GM19324 (cell line): ENCODE results near the gene UBE2Z.
A peak's percentile ranks its signal among the peaks of the same experiment; 100 is the strongest.
"Not testable (repeated sequence)": the region's sequence is repeated elsewhere in the genome, so short reads cannot be mapped to it uniquely, and the experiment has no call there.

ENCODE experiments used
- ATAC-seq: cut with Tn5 transposase; IDR thresholded peaks from one replicate; pipeline ENCODE4 v1.9.1; 2021; ENCODE audit warnings: mild to moderate bottlenecking, moderate library complexity; ENCODE audit not compliant: unreplicated experiment, low FRiP score

The UBE2Z gene

GRCh38 chr17:48901241-48901640 lies 7.0 kb upstream of the UBE2Z start:
- ATAC-seq, result no peak

- ATAC-seq, result no peak
Observed at GRCh38 chr17:48903401-48903800, 4.8 kb upstream of the UBE2Z start.

GRCh38 chr17:48904428-48904827 lies 3.8 kb upstream of the UBE2Z start:
- ATAC-seq, result no peak

GRCh38 chr17:48905987-48906515 lies 2.2 kb upstream of the UBE2Z start:
- no peak for ATAC-seq

GRCh38 chr17:48907713-48908046 lies 527 bp upstream of the UBE2Z start:
- ATAC-seq, result no peak

GRCh38 chr17:48908853-48909394 lies 717 bp downstream of the UBE2Z start:
- peak; percentile 40 for ATAC-seq

- ATAC-seq, result no peak
Observed at GRCh38 chr17:48909783-48910182, 1.6 kb downstream of the UBE2Z start.

- no peak for ATAC-seq
Observed at GRCh38 chr17:48910370-48910769, 2.2 kb downstream of the UBE2Z start.

GRCh38 chr17:48912476-48912875 lies 4.3 kb downstream of the UBE2Z start:
- no peak for ATAC-seq

- ATAC-seq, result no peak
Observed at GRCh38 chr17:48915459-48916282, 7.5 kb downstream of the UBE2Z start.

- ATAC-seq, result no peak
Observed at GRCh38 chr17:48925251-48925990, 17.2 kb downstream of the UBE2Z start.

GRCh38 chr17:48925991-48926342 lies 17.8 kb downstream of the UBE2Z start:
- ATAC-seq, result no peak

- ATAC-seq, result no peak
Observed at GRCh38 chr17:48927978-48928745, 20.0 kb downstream of the UBE2Z start.

- no peak for ATAC-seq
Observed at GRCh38 chr17:48928876-48929811, 20.9 kb downstream of the UBE2Z start.

GRCh38 chr17:48929812-48930165 lies 21.6 kb downstream of the UBE2Z start:
- ATAC-seq, result no peak

GRCh38 chr17:48930435-48930873 lies 22.2 kb downstream of the UBE2Z start:
- ATAC-seq, result no peak

GRCh38 chr17:48933035-48933434 lies 24.8 kb downstream of the UBE2Z start:
- no peak for ATAC-seq

GRCh38 chr17:48944515-48945260 lies 36.5 kb downstream of the UBE2Z start, which contains the start of gene SNF8:
Gene SNF8 (minus strand): TSS chr17:48944842. CDS start chr17:48944734, 108 bp downstream.
- peak; percentile 93 for ATAC-seq

GRCh38 chr17:48945261-48945651 lies 37.0 kb downstream of the UBE2Z start:
- not testable (repeated sequence) for ATAC-seq
